GM18507 (cell line): ENCODE data around the gene TPI1.

Source experiments
- DNase-seq: peaks from one replicate; pipeline ENCODE4 v3.0.0; 2011; ENCODE audit warnings: low read depth; ENCODE audit not compliant: insufficient read length; ENCODE audit errors: extremely low spot score
- FAIRE-seq: peaks from 2 replicates; lab custom pipeline; 2011; peaks lifted over from hg19 to GRCh38; lab: Jason Lieb, UNC

The TPI1 gene

GRCh38 chr12:6843118-6843902, 24.0 kb upstream of the TPI1 start:
- no peak for DNase-seq
- peak; percentile 62 for FAIRE-seq

DNA sequence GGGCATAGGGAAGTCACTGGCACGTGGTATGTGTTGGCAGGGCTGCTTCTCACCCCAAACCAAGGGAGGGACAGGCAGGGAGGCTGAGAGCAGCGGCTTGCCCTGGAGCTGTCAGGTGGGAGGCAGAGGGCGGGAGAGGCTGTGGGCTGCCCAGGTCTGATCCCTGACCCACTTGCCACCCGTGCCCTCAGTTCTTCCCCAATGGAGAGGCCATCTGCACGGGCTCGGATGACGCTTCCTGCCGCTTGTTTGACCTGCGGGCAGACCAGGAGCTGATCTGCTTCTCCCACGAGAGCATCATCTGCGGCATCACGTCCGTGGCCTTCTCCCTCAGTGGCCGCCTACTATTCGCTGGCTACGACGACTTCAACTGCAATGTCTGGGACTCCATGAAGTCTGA, 21.9 kb upstream of the TPI1 start:
- FAIRE-seq (no peak), DNase-seq (no peak)

- FAIRE-seq (no peak), DNase-seq (no peak)
These were observed 20.9 kb upstream of the TPI1 start for GRCh38 chr12:6846316-6846869.

GRCh38 chr12:6847676-6848075, 19.7 kb upstream of the TPI1 start:
- DNase-seq (no peak), FAIRE-seq (no peak)

DNA sequence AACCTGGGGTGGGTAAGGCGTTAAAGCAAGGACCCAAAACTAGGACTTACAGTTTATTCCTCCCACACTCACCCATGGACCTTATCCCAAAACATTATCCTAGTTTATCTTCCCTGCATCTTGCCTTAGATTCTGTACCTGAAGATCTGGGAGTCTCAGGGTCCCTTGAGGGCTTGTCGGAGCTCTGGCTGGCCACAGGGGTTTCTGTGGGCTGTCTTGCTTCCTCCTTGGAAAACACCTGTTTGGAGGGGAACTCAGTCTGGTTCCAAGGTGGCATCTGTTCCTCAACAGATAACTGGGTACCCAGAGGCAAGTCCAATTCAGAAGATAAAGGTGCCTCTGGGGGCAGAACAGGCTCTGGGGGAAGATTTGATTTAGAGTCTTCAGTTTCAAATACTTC, 17.9 kb upstream of the TPI1 start:
- FAIRE-seq (no peak), DNase-seq (no peak)

DNA sequence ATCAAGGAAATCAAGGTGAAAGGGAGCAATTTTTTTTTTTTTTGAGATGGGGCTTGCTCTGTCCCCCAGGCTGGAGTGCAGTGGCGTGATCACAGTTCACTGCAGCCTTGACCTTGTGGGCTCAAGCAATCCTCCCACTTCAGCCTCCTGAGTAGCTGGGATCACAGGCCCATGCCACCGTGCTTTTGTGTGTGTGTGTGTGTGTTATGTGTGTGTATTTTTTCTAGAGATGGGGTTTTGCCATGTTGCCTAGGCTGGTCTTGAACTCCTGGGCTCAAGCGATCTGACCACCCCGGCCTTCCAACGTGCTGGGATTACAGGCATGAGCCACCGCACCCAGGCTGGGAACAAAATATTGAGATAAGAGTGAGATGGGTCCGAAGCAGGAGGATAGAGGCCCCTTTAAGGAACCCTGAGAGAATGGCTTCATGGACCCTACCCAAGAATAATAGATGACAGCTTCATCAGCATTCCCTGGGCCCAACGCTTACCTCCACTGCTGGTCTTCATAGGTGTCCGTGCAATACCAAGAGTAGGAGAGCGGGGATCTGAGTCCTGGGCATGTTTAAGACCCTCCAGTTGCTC, 17.3 kb upstream of the TPI1 start:
- no peak for DNase-seq
- FAIRE-seq, result no peak

GRCh38 chr12:6850796-6851152, 16.6 kb upstream of the TPI1 start:
- DNase-seq (no peak), FAIRE-seq (no peak)

GRCh38 chr12:6851153-6851920, 16.0 kb upstream of the TPI1 start, which contains the start of gene CDCA3:
CDCA3 (minus strand) TSS chr12:6851286; CDS start chr12:6850952, 334 bp downstream.
- DNase-seq, result peak; percentile 99
- no peak for FAIRE-seq

- DNase-seq (peak; percentile 88), FAIRE-seq (peak; percentile 98)
These were observed 15.2 kb upstream of the TPI1 start, which contains the start of gene USP5 for GRCh38 chr12:6851921-6852650. USP5 (plus strand) TSS chr12:6852150; CDS start chr12:6852180, 30 bp downstream.

DNA sequence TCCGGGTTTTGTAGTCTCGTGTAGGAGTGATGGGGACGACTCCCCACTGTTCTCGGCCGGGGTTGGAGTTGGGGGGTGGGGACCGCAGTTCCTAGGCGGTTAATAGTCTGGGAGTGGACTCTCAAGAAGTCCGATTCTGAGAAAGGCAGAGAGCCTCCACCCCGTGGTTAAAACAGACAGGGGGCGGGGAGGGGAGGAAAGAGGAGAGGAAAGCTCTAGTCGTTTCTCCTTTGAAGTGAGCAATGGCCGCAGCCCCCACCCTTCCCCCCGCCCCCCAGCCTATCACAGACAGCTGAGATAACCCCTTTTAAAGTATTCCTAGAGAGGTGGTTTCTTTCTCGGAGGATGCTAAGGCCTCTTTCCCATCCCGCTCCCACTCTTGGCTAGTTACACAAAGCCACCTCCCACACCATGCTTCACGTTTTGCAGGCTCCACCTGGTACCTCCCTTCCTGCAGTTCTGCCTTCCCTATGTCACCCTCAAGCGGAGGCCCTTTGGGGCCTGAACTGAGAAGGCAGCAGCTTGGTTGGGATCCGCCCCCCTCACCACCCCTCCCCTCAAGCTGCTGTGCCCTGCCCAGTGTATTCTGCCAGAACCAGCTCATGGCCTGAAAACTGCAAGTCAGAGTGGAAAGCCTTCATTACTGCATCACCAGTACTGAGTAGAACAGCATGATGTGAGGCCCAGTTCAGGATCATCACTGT, 14.5 kb upstream of the TPI1 start:
- peak; percentile 36 for FAIRE-seq
- DNase-seq, result no peak

- DNase-seq (no peak), FAIRE-seq (no peak)
These were observed 13.7 kb upstream of the TPI1 start for GRCh38 chr12:6853626-6854025.

DNA sequence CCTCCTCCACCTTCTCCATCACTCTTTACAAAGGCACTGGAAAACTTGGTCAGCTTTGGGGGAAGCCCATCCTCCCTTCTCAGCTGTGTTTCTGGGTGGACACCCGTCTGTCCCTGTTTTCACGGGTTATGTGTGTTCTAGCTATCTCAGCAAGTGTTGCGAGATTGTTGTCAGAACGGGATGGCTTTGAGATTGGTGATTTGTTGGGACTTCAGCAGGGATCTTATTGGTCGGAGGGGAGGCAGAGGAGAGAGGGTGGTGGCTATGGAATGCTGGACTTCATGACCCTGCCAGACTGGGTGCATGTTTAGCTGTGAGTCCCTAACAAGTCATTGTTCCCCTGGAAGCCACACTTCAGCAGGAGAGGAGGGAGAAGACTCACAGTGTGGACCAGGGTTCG, 13.3 kb upstream of the TPI1 start:
- FAIRE-seq, result no peak
- no peak for DNase-seq

DNA sequence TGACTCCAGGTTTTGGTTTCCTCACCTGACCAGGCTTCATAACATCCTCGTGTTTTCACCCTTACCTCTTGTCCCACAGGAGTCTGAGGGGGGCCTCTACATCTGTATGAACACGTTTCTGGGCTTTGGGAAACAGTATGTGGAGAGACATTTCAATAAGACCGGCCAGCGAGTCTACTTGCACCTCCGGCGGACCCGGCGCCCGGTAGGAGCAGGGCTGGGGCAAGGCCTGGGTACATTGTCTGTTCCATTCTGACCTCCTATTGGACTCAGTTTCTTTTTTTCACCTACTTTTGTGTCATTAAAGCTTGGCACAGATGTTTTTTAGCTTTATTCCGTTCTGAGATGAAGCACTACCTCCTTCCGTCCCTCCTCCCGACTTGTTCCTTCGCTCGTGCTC, 12.0 kb upstream of the TPI1 start:
- FAIRE-seq, result no peak
- no peak for DNase-seq

DNA sequence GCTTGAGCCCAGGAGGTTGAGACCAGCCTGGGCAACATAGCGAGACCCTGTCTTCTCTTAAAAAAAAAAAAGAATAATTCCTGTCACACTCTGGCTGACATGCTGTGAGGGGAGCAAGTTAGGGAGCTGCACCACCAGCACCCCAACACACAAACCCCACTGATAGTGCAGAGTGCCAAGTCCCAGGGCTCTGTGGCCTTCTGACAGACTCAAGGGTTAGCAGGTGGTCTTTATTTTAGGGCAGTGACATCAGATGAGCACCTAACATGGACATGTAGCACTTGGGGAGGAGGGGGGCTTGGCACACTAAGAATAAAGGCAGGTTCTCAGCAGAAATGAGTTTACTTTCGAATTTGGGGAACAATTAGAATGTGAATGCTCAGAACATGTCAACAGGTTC, 8.5 kb upstream of the TPI1 start:
- FAIRE-seq (no peak), DNase-seq (no peak)

DNA sequence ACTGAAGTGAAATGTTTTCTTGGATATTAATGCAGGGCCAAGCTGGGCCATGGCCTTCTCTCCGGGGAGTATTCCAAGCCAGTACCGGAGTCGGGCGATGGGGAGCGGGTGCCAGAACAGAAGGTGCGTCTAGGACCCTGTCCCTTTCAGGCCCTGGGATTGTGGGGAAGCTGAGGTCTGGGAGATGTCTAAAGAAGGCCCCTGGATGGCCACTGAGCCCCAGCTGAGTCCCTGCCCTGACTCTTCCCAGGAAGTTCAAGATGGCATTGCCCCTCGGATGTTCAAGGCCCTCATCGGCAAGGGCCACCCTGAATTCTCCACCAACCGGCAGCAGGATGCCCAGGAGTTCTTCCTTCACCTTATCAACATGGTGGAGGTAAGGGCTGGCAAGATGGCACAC, 7.2 kb upstream of the TPI1 start:
- no peak for FAIRE-seq

DNA sequence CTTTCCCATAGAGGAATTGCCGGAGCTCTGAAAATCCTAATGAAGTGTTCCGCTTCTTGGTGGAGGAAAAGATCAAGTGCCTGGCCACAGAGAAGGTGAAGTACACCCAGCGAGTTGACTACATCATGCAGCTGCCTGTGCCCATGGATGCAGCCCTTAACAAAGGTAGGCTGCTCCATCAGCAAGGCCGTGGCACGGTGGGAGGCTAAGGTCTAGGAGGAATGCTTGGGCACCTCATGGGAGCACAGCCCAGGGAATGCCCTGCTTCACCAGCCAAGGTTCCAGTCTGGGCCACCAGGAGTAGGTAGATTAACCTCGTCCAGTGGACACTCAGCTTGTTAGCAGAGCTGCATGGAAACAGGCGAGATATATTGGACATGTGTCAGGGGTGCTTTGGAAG, 6.4 kb upstream of the TPI1 start:
- FAIRE-seq, result no peak
- no peak for DNase-seq

More for the DNA sequence above, 7.2 kb upstream of the TPI1 start:
- no peak for DNase-seq

DNA sequence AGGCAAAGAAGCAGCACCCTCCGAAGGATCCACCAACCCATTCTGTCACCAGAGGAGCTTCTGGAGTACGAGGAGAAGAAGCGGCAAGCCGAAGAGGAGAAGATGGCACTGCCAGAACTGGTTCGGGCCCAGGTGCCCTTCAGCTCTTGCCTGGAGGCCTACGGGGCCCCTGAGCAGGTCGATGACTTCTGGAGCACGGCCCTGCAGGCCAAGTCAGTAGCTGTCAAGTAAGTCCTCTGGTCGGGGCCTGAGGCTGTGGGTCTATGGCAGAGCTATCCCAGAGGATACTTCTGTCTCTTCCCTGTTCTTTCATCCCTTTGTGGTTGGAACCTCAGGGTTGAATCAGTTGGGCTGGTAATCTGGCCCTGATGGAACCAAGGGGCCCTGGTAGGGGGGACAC, 5.9 kb upstream of the TPI1 start:
- no peak for DNase-seq
- no peak for FAIRE-seq

DNA sequence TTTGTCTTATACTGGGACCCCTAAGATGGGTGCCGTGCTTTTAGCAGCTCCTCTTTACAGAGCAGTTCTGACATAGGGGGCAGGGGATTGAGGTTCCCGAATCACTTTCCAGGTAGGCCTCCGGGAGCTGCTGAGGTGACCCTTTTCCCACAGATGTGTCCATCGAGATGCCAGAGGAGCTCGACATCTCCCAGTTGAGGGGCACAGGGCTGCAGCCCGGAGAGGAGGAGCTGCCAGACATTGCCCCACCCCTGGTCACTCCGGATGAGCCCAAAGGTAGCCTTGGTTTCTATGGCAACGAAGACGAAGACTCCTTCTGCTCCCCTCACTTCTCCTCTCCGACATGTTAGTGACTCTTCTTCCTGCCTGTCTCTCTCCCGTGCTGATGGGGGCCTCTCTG, 4.3 kb upstream of the TPI1 start:
- FAIRE-seq (no peak), DNase-seq (no peak)
